GM18508 (cell line): ENCODE data around the gene AGAP5.
"Not testable (repeated sequence)": the region's sequence is repeated elsewhere in the genome, so short reads cannot be mapped to it uniquely, and the experiment has no call there.

ENCODE experiments used
- ATAC-seq: cut with Tn5 transposase; IDR thresholded peaks from one replicate; pipeline ENCODE4 v1.9.1; 2021; ENCODE audit warnings: moderate number of reproducible peaks; ENCODE audit not compliant: insufficient read depth, unreplicated experiment

Gene AGAP5

DNA sequence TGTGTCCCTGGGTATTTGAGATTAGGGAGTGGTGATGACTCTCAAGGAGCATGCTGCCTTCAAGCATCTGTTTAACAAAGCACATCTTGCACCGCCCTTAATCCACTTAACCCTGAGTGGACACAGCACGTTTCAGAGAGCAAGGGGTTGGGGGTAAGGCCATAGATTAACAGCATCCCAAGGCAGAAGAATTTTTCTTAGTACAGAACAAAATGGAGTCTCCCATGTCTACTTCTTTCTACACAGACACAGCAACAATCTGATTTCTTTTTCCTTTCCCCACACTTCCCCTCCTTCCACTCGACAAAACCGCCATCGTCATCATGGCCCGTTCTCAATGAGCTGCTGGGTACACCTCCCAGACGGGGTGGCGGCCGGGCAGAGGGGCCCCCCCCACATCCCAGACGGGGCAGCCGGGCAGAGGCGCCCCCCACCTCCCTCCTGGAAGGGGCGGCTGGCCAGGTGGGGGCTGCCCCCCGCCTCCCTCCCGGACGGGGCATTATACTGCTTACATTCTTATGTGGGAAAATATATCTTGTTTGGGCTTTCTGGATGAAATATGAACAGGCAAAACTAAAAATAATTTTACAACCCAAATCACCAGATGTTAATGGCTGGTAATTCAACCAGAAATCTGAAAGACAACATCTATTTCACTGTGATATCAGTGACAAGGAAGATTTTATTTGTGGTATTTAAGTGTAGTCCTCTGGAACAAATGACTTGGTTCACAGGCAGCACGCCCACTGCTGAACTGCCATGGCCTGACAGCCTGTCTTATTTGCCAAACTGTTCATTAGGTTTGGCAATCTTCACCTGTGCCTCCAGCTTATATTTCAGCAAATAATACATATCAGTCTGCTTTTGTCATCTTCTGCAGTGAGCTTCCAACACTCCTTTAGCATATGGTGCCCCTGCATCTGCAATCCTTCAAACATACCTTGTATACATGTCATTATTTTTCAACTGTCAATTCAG is 17.6 kb upstream of the AGAP5 start:
- not testable (repeated sequence) for ATAC-seq

DNA sequence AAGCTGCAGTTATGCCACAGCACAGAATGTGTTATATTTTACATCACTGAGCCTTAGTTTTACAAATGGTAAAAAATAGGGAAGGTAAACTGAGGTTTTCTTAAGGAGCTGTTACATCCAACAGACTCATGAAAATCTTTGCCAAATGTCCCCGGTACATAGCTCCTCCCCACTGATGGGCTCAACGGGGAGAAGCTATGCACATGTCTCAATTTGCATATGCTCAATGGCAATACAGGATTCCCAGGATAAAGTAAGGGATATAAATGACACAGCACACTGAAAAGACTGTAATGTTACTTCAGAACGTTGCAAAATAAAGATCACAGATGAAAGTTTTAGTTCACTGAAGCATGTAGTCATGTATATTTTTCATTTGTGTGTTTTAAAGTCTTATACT is 16.6 kb upstream of the AGAP5 start:
- ATAC-seq, result not testable (repeated sequence)

DNA sequence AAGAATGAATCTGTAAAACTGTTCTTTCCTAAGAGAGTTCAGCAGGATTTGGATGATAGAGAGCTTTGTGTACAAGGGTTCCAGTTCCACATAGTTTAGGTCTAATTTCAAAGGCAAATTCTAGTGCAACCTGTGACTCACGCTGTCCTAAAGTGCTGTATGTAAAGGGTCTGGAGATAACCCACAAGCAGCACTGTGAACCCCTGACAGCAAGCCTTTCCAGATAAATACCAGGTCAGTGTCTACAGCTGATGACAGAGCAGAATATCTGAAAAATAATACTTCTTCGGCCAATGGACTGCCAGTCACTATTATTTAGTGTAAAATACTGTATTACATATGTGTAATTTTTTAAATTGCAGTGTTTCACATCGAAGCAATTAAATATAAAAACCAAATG is 16.0 kb upstream of the AGAP5 start:
- not testable (repeated sequence) for ATAC-seq

DNA sequence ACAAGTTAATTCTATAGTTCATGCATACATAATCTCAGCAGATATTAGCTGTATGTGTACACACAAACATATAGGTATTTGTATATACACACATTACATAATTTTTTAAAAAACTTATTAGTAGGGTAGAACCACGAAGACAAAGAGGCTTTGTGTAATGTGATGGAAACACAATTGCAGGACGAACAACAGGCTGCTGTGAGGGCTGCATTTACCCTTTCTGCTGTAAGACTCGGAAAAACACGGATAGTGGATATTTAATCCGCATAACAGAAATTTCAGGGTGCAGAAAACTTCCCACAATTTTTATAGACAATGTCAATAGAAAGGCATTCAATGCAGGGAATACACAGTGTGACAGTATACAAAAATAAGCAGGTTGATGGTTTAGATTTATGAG is 13.8 kb upstream of the AGAP5 start:
- ATAC-seq, result not testable (repeated sequence)

DNA sequence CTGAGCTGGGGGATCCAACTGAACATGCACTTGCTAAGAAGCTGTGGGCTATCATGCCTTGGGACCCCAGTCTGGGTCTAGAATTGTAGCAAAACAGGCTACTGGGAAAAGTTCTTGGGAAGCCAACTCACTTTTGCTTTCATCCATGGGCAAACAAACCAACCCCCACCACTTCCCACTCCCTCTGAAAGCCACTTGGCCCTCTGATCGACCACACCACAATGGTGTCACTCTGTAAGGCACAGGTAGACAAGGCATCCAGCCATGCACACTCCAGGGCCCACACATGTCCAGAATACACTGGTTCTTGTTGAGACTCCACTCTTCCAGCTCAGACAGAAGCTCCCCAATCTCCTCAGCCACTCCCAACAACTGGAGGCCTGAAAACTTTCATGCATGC is 10.2 kb upstream of the AGAP5 start:
- ATAC-seq, result not testable (repeated sequence)

DNA sequence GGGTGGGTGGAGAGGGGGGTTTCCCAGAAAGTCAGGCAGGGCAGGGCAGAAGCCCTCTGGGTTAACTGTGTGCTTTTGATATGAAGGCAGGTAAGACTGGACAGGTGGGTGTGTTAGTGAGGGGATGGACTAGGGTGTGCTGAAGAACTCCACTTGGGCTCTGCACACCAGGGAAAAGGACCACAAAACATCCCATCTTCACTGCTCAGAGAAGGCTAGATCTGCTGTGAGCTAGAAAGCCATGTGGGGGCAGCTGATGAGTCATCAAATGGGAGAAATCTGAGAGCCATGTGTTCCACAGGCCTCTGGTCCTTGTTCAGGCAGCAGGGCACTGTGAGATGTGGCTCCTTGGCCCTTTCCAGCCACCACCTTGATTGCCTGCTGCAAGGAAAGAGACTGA is 9.7 kb upstream of the AGAP5 start:
- not testable (repeated sequence) for ATAC-seq

DNA sequence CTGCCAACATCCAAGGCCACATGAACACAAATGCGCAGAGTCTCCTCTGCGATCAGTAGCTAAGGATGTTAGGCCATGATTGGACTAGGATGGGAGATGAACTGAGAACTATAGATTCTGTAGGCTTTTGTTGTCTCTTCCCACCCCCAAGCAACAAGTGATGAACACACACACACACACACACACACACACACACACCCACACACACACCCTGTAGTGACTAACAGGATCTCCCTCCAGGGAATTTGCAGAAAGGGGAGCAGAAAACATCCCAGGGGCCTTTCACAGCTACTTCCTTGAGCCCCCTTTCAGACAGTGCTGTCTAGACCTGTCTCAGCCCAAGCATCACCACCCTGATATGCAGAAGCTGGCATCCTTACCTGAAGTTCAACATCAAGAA is 8.6 kb upstream of the AGAP5 start:
- ATAC-seq, result not testable (repeated sequence)

DNA sequence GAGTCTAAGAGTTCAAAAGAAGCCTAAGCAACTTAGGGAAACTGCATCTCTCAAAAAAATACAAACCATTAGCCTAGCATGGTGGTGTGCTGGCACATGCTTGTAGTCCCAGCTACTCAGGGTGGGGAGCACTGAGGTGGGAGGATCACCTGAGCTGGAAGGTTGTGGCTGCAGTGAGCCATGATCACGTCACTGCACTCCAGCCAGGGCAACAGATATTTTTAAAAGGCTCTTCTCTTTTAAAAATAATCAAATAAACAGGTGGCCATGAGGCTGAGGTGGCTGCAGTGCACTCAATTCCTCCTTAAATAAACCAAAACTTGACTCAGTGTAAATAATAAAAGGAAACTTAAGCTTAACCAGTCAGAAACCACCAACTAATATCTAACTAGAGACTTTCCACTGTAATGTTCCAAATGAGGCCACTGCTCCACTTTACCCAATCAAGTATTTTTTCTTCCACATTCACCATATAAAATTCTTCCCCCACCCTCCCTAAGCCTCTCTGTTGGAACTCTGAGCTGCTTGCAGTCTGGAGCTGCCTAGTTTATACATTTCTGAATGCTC is 7.7 kb upstream of the AGAP5 start:
- ATAC-seq, result not testable (repeated sequence)

DNA sequence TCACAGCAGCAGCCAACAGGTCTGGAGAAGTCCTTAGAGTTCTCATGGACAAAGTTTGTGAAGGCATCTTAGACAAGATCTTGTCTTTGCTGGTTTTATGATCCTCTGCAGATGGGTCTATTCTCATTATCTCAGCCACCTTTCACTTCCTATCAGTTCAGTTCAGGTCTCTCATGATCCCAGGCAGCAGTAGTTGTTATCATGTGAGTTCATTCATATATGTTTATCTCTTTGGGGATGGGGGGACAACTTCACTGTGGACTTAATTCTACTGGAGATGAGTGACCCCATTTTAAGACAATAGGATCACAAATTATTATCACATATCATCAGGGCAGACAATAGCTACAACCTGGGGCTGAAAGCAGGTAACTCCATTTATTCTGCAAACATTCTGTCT is 6.0 kb upstream of the AGAP5 start:
- not testable (repeated sequence) for ATAC-seq

DNA sequence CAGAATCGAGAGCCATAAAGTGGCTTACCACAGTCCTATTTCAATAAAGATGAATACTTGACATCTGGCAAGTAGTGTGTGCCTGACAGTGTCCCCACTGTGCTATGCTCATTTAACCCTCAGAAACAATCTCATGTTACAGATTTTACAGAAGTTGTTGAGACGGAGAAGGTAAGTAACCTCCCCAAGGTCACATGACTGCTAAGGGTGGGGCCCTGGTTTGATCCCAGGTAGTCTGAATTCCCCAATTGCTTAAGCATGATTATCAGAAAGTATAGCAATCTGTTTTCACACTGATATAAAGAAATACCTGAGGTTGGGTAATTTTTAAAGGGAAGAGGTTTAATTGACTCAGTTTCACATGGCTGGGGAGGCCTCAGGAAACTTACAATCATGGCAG is 910 bp upstream of the AGAP5 start:
- ATAC-seq, result not testable (repeated sequence)

DNA sequence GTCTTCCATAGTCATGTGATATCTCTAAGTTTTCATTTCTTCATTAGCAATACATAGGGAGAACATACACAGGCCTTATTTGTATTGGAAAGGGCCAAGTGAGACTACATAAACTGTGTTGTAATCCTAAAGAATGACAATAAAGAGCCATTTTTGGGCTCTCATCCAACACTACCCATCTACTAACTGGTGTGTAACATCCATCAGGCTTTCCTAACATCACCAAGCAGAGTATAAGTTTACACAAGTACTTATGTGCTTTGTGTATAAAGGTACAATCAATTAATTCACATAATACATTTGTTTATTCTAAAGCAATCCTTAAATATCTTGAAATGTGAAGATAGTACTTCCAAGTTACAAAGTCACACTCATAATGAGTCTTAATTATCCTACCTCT is 2.6 kb downstream of the AGAP5 start:
- not testable (repeated sequence) for ATAC-seq

DNA sequence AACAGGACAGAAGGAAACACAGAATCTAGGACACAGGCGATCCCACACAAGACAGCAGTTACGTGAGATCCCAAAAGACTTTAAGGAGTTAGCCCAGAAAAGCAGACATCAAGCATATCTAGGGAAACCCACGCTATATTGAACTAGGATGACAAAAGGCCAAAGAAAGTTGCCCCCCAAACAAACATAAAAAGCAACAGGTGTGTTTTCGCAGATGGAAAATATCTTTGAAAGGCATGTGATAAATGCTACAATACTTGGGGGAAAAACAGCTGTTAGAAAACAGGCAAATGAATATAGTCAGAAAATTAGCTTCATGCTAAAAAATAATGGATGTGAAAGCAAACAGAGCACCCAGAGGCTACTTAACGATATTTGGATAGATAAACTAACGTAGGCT is 7.2 kb downstream of the AGAP5 start:
- ATAC-seq, result not testable (repeated sequence)

DNA sequence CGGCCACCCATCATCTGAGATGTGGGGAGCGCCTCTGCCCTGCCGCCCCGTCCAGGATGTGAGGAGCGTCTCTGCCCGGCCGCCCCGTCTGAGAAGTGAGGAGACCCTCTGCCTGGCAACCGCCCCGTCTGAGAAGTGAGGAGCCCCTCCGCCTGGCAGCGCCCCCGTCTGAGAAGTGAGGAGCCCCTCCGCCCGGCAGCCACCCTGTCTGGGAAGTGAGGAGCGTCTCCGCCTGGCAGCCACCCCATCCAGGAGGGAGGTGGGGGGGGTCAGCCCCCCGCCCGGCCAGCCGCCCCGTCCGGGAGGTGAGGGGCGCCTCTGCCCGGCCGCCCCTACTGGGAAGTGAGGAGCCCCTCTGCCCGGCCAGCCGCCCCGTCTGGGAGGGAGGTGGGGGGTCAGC is 8.3 kb downstream of the AGAP5 start:
- not testable (repeated sequence) for ATAC-seq

DNA sequence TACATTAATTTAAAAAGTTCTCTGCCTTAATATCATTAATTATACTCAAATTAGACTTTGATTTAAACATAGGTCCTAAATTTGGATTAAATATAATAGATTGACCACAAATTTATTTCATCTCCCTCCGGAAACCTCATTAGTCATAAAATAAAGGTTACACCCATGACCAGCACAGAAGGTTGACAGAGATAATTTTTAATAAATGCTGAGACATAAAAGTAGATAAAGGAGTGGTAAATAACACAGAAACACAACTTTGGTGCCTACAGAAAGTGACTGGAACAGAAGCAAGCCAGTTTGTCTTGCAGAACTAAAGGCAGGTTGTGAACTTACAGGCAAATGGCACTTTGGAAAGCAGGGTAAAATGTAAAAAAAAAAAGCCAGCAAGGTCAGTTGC is 10.3 kb downstream of the AGAP5 start:
- ATAC-seq, result not testable (repeated sequence)

DNA sequence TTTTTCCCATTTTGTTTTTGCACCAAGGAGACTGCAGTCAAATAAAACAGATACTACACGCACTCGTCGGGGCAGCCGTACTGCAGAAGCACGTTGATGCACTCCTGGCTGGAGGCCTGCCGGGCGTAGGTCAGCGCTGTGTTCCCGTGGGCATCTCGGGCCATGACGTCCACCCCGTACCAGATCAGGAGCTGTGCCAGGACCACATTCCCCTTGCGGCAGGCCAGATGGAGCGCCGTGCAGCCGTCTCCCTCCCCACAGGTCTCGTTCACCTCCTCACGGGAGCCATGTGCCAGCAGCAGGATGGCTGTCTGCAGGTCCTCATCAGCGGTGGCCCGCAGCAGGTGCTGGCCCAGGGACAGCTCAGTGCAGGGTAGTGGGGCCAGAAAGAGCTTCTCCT is 23.4 kb downstream of the AGAP5 start:
- not testable (repeated sequence) for ATAC-seq

DNA sequence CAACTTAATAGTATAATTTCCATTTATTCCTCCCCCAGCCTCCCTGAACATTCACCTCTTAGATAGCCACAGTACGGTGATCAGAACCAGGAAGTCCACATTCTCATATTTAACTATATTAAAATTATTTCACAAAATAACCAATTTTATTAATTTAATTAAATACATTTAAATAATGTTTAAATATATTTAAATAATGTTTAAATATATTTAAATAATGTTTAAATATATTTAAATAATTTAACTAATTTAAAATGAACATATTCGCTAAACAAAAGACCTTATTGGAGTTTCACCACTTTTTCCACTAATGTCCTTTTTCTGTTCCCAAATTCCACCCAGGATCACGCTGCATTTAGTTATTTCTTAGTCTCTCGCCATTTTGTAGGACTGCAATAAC is 29.5 kb downstream of the AGAP5 start:
- ATAC-seq, result not testable (repeated sequence)

DNA sequence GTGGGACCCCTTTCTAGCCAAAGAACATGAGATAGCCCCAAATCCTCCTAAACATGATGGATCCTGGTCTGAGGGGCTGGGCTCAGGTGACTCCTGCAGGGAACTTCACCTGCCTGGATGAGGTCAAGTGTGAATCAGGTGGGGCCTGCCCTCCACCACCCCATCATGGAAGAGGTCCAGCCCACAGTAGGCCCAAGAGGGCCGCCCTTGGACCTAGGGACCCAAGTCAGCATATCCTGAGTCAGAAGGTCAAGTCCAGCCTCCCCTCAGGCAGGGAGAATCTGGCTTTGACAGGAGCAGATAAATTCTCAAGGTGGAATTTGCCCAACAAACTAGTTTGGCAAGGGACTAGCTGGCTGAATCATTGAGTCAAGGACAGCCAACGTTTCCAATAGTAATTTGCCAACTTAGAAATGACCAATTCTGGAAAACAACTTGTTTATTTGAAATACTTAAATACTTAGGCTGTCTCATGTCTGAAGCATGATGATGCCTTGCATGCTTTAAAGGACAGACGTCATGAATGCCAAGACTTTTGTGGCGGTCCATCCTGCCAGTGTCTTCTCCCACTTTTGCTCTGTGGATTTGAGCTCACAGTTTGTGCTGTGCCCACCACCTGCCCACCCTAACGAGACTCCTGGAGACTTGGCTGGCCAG is 31.6 kb downstream of the AGAP5 start:
- ATAC-seq, result not testable (repeated sequence)

DNA sequence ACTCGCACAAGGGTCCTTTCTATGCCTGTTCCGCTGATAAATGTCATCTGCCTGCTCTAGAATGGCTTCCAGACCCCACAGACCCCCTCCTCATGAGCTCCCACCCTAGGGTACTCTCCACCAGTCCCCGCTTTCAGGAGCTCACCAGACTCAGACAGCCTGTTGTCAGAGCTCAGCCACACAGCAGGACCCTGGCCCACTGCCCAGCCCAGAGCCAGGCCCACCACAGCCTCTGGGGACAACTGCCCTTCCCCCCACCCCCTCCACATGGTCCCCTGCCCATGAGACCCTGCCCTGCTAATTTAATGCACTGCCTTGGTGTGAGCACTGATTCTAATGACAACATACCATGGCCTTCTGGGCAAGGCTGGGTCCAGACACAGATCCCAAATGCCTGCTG is 32.3 kb downstream of the AGAP5 start:
- ATAC-seq, result not testable (repeated sequence)

DNA sequence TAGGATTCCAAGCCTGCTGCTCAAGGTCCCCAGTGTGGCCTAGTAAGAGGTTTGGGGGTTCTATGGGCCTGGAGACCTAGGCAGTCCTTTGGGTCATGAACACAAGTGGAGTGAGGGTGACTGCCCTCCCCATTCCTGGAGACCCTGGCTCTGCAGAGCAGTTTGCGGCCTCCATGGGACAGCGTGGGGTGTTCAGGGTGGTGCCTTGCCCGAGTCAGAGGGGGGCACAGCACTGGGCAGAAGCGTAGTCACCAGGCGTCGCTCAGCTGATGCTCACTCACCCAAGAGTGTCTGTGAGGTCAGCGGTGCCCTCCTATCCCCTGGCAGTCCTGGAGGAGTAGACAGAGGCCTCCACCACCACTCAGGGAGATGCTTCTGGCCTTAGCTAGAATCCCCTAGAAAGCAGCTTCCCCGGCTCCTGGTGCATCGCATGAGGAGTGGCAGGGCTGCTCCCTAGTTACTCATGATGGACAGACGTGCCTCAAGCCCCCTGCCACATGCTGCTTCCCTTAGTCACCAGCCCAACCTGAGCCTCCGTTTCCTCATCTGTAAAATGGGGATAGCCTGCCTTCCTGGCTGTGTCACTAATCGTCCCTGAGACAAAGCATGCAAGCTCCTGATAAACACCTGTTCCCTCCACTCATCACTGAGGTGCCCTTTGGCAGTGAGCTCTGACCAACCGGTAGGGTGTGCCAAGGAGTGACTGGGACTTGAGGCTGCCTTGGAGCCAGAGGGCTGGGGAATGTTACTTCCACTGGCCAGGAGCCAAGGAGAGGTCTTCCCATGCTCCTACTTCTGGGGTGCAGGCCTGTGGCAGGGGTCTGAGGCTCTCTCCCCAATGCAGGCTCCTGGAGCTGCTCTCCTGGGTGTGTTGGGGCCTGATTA is 33.5 kb downstream of the AGAP5 start:
- not testable (repeated sequence) for ATAC-seq

DNA sequence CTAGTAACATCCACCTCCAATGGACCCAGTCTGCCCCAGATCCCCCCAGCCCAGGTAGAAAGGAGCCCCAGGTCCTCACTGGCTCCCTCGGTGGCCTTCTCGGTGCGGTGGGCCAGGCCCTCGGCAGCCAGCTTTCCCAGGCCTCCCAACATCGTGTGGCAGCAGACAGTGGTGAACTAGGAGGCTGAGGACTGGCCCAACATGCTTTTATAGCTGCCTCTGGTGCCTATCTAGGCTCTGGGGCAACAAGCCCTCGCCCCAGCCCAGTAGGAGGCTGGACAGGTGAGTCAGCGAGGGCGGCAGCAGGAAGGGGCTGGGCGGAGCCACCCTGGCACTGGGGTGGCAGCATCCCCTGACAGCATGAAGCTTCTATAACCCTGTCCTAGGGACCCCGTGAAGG is 34.3 kb downstream of the AGAP5 start:
- not testable (repeated sequence) for ATAC-seq
